Measurements from ENCODE around the gene DDRGK1.
A peak's percentile ranks its signal among the peaks of the same experiment; 100 is the strongest.
"Not testable (repeated sequence)": the region's sequence is repeated elsewhere in the genome, so short reads cannot be mapped to it uniquely, and the experiment has no call there.

DDRGK1 gene

DNA sequence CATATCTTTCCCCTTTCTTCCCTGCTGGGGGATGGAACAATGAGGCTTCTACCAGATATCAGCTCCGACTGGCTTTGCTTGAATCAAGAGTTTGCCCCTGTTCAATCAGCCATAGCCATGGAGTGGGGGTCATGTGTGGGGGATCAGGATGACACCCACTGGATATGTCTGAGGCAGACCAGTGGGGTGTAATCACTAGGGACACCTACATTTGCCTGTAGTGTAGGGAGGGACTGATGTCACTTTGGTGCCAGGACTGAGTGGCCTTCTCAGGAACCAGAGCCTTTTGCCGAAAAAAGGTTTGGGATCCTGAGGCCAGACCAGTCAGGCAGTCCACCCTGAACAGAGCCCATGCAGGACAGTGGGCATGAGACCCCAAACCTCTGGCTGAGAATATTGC, 5.9 kb upstream of the DDRGK1 start:
- no peak for DNase-seq

GRCh38 chr20:3209946-3210317, 5.5 kb upstream of the DDRGK1 start:
- DNase-seq: no peak

DNA sequence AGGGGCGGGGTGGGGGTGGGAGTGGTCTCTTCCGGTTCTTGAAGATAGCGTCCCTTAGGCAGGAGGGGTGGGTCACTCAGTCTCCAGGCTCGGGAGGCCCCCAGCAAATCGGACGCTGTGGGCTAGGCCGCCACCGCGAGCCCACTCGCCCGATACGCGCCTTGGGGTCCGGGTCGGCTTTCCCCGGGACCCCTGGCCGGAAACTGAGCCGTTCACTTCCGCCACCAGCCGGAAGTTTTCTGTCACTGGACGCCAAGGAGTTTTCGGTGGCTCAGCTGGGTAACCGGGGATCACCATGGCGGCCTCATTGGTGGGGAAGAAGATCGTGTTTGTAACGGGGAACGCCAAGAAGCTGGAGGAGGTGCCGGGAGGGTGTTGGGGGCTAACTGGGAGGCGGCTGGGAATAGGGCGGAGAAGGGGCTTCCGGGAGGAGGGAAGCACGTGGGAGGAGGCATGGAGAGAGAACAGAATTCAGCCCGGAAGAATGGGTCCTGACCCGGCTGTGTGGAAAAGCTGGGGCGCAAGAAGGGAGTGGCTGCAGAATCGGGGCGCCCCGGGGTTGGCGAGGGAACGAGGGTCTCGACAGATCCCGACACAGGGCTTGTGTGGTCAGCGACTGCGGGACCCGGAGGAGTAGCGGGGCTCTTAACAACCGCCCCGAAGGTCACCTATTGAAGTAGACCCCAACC, 4.9 kb upstream of the DDRGK1 start, which contains the start of gene ITPA:
ITPA (plus strand) TSS at position 242 of the 689 bp plus-strand sequence; CDS start at position 296, 54 bp downstream.
- DNase-seq: no peak

- no peak for DNase-seq
Observed at GRCh38 chr20:3208786-3209256, 4.3 kb upstream of the DDRGK1 start.

DNA sequence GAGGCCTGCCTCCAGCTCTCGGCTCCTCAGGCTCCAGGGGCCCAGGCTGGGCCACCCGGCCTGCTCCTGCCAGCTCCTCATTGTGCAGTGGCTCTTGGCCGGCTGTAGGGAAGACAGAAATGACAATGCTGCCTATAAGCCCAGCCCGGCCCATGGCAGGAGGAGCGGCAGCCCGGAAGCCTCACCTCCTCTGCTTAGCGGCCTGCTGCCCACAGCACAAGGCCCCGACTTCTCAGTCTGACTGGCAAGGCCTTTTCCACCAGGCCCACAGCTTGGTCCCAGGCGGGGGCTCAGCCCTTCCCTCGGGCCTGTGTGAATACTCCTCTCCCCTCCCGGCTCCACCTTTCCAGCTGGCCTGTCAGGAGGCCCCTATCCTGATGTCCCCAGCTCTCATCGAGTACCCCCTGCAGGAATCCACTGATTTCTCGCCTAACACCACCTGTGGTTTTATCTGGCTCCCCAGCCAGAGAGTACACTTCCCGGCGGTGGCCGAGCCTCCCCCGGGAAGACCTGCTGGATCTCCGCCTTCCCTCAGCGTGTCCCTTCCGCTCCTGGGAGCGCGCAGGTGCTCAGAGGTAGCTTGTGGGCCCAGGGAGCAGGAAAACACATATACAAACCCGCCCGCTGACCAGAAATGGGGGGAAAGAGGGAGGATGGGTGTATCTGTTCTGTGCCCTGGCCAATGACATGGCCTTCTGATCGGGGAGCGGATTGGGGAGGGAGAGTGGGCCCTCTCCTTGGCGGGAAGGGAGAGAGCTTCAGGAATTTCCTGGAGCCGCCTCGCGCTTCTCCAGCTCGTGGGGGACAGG, 963 bp downstream of the DDRGK1 start:
- peak; percentile 22 for DNase-seq

GRCh38 chr20:3202965-3203314, 1.5 kb downstream of the DDRGK1 start:
- DNase-seq: no peak

DNA sequence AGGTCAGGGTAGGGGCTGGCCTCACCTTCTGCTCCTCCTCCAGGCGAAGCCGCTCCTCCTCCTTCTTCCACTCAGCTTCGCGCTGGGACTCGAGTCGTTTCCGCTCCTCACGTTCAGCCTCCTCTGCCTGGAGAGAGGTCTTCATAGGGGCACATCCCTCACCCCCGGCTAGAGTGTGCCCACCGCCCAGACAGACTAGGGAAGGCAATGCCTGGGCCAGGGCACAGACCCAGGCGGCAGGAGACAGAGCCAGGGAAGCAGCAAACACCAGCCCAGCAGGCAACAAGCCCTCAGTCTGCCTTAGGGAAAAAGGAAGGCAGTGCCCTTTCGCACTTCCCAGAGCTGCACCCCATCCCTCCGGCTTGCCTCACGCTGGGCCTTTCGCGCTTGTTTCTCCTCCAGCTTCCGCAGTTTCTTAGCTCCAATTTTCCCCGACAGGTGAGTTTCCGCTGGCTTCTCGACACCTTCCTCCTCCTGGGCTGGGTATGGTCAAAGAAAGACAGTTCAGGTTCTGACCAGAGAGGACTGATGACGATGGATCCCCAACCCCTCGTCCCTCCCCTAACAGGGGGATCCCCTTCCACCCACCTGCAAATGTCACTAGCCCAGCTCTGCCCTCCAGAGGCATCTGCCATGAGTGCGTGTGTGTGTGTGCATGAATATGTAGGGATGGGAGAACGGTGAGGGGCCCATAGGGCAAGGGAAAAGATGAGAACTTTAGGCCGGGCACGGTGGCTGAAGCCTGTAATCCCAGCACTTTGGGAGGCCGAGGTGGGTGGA, 4.3 kb downstream of the DDRGK1 start:
- DNase-seq: no peak

DNA sequence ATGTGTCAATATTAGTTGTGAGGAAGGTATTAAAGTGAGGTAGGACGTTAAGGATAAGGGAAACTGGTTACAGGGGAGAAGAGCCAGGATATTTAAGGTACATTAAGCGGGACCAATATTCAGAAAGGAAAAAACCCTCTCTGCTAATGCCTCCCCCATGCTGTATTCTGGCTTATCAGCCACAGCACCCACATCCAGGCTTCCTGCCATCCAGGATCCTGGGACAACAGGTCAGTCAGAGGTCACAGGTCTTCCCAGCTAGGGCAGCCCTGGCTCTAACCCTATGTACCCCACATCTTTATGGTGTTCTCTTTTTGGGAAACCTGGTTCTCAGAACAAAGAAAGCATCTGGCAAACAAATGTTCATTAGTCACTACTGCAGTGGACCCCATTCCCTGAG, 5.3 kb downstream of the DDRGK1 start:
- no peak for DNase-seq

GRCh38 chr20:3195590-3196237, 8.8 kb downstream of the DDRGK1 start:
- DNase-seq: no peak

DNA sequence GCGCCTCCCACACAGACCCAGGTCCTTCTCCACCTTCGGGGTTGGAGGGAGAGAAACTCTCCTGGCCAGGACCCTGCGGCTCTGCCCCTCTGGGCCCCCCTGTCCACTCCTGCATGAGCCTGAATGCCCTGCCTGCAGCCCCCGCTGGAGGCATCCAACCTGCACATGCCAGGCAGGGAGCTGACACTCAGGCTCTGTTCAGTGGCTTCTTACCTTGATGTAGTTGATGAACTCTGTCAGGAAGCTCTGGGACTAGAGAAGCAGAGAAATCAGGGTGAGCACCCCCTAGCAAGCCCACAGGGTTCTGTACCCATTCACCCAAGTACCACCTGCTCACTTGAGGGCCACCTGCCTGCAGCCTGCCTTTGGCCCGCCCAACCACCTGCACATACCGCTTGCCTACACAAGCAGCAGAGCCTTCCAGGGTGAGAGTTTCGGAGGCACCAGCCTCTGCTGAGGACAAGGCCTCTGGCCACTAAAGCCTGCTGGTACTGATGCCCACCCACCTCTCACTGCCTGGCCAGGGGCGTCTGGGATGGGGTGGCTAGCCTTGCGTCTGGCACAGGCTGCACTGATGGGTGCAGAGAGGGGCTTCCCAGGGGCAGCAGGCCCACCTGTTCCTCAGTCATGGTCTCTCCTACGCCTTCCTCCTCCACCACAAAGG, 9.7 kb downstream of the DDRGK1 start:
- no peak for DNase-seq

DNA sequence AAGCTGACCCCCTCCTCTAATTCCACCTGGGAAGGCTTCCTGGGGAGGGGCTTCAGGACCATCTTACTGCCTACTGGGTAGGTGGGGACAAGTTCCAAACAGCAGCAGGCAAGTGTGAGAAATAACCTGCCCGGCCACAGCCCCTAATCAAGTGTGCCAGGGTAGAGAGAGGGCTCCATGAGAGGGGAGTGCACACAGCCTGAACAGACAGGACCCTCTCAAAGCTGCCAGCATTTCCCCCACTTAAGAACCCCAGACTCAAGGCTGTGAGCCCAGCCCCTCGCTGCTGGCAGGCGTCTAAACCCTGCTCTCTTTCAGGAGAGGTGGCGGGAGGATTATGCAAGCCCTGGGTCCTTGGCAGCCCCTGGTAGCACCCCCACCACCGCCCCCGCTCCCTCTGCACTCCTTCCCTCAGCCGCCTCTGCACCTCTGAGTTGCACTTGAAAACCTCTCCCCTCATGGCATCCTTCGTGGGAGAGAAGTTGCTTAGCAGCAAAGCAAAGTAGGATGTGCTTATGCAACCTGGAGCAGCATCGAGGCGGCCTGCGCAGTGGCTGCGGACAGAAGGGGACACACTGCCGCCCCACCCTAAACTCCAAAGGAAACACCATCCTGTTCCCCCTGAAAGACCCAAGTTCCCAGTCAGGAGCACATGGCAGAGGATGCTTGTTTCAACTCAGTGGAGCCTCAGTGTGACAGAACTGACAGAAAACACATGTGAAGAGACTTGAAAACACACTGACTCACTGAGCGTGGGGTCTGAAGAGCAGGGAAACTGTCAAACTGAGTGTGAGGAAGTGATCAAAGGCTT, 10.5 kb downstream of the DDRGK1 start:
- no peak for DNase-seq

GRCh38 chr20:3192226-3193015, 12.1 kb downstream of the DDRGK1 start:
- DNase-seq: no peak

GRCh38 chr20:3190681-3191111, 13.8 kb downstream of the DDRGK1 start:
- no peak for DNase-seq

DNA sequence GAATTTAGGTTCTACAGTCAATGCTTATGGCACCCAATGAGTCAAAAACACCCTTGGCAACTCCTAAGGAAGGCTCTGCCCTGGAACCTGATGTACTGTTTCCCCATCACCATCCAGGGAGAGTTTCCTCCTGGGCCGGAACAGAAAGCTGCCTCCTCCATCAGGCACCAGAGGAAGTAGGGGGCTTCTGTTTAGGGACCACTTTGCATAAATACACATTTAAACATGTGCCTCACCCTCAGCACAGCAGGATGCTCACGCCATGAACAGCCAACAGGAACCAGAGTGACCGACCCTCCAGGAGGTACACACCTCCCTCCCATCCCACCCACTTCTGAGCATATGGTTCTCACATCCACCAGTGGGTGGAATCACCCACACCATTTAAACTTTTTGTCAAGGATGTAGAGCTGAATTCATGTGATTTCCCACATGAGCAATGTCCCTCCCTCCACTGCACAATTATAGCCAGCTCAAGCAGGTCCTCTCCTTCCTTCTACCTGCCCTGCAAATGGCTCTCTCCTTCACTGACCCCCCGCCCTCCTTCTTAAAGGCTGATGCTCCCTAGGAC, 14.8 kb downstream of the DDRGK1 start:
- no peak for DNase-seq

- no peak for DNase-seq
Observed at GRCh38 chr20:3188823-3189413, 15.6 kb downstream of the DDRGK1 start.

DNA sequence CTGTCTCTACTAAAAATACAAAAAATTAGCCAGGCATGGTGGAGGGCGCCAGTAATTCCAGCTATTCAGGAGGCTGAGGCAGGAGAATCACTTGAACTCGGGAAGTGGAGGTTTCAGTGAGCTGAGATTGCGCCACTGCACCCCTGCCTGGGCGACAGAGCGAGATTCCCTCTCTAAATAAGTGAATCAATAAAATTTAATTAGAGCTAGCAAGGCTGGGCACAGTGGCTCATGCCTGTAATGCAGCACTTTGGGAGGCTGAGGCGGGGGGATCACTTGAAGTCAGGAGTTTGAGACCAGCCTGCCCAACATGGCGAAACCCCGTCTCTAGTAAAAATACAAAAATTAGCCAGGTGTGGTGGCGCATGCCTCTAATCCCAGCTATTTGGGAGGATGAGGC, 16.6 kb downstream of the DDRGK1 start:
- DNase-seq: not testable (repeated sequence)

DNA sequence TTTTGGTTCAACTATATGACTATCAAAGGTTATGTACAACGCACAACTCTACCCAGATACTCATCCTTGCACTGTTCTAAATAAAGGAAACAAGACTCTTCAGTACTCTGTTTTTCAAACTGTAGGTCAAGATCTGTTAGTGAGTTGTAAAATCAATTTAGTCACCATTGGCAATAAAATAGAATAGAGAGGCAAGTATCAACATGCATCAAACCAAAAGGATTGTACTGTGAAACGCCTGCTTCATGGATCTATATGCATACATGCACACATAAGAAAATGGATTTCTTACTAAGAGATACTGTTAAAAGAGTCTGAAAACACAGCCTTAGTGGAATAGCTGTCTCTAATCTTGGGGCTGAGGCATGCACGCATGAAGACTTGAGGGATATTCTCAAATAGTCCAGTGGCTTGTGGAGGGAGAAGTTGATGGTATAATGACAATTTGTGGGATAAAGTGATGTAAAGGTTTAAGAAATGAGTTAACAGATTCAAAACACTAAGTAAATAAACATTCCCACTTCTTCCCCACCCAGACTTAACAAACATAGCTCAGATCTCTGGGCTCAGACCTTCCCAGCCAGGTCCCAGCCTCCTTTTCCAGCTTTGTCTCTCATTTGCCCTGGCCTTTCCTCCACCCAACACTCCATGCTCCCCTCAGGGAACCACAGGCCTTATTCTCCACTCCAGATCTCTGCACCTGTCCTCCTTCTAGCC, 20.4 kb downstream of the DDRGK1 start:
- no peak for DNase-seq

GRCh38 chr20:3182429-3182828, 22.1 kb downstream of the DDRGK1 start:
- not testable (repeated sequence) for DNase-seq

- no peak for DNase-seq
Observed at GRCh38 chr20:3181270-3181669, 23.2 kb downstream of the DDRGK1 start.
